Right lobe of liver (tissue), 4 donors: ENCODE data around the gene PDGFD.

ENCODE experiments used
- CTCF ChIP-seq, 4 donors: fragments of 200-600 bp in 3 of 4; fragments of 450-650 bp in 1 of 4; IDR thresholded peaks; one replicate each; pipeline versions ENCODE4 v1.5.1 to v1.8.0; 2016 to 2022; ENCODE audit warnings: antibody characterized with exemption in 4 of 4, mild to moderate bottlenecking in 2 of 4
- POLR2A ChIP-seq: fragments of 450-650 bp; IDR thresholded peaks from one replicate; pipeline ENCODE4 v1.6.1; 2017; ENCODE audit warnings: antibody characterized with exemption, mild to moderate bottlenecking
- donor health status: DM: no; HTN: no; CAD: no.
- donor health status: DM: no; HTN: no; CAD: no.
- donor health status: DM: no; HTN: yes; CAD: no.

- TF ChIP-seq CTCF (IDR thresholded peaks at IDR 0.05) (no peak), POLR2A (no peak)
Measured at GRCh38 chr11:103970701-103971249, 193.2 kb downstream of the PDGFD start.
